Measurements from ENCODE around the gene TBC1D10A. TPM values are rescaled to one million over a fixed set of nuclear protein-coding genes. Genes with fewer than 3 reads are reported as not detected.

TBC1D10A gene
- total RNA-seq, 1 donor from 2014 or later: 10.6 TPM

- peaks cover 12% of the 10 kb centered on the region for H3K4me1 Mint-ChIP-seq (ENCODE audit: low read depth)
- DNase-seq (ENCODE audit: low spot score, unreplicated experiment): no peak
- no peak overlapping the region for H3K4me3 Mint-ChIP-seq (ENCODE audit: low read depth)
- no peaks in the 10 kb centered on the region for H3K27me3 Mint-ChIP-seq
- H3K27ac Mint-ChIP-seq: no peak overlapping the region
- no peak for TF ChIP-seq CTCF (IDR thresholded peaks at IDR 0.05; ENCODE audit: unreplicated experiment)
- peaks cover 2% of the 10 kb centered on the region for H3K36me3 Mint-ChIP-seq (ENCODE audit: insufficient read depth)
- no peaks in the 10 kb centered on the region for H3K9me3 Mint-ChIP-seq (ENCODE audit: low read depth)
Observed at GRCh38 chr22:30321461-30321860, 5.3 kb downstream of the TBC1D10A start.

GRCh38 chr22:30320021-30320556 lies 6.7 kb downstream of the TBC1D10A start:
- no peak overlapping the region for H3K4me3 Mint-ChIP-seq (ENCODE audit: low read depth)
- no peaks in the 10 kb centered on the region for H3K9me3 Mint-ChIP-seq (ENCODE audit: low read depth)
- H3K27me3 Mint-ChIP-seq: no peaks in the 10 kb centered on the region
- H3K4me1 Mint-ChIP-seq (ENCODE audit: low read depth): peaks cover 4% of the 10 kb centered on the region
- TF ChIP-seq CTCF (IDR thresholded peaks at IDR 0.05; ENCODE audit: unreplicated experiment): no peak
- H3K27ac Mint-ChIP-seq: no peak overlapping the region
- DNase-seq (ENCODE audit: low spot score, unreplicated experiment): no peak
- peaks cover 2% of the 10 kb centered on the region for H3K36me3 Mint-ChIP-seq (ENCODE audit: insufficient read depth)

GRCh38 chr22:30318799-30319419 lies 7.8 kb downstream of the TBC1D10A start:
- H3K9me3 Mint-ChIP-seq (ENCODE audit: low read depth): no peaks in the 10 kb centered on the region
- no peaks in the 10 kb centered on the region for H3K27me3 Mint-ChIP-seq
- peak overlapping the region; percentile 18 for H3K27ac Mint-ChIP-seq
- H3K4me3 Mint-ChIP-seq (ENCODE audit: low read depth): no peak overlapping the region
- no peak for DNase-seq (ENCODE audit: low spot score, unreplicated experiment)
- H3K36me3 Mint-ChIP-seq (ENCODE audit: insufficient read depth): peaks cover 2% of the 10 kb centered on the region
- no peak for TF ChIP-seq CTCF (IDR thresholded peaks at IDR 0.05; ENCODE audit: unreplicated experiment)
- H3K4me1 Mint-ChIP-seq (ENCODE audit: low read depth): peaks cover 3% of the 10 kb centered on the region

GRCh38 chr22:30317778-30318177 lies 9.0 kb downstream of the TBC1D10A start:
- DNase-seq (ENCODE audit: low spot score, unreplicated experiment): no peak
- Mint-ChIP-seq H3K27me3 (no peaks in the 10 kb centered on the region), H3K4me1 (ENCODE audit: low read depth) (peaks cover 5% of the 10 kb centered on the region), H3K27ac (no peak overlapping the region), H3K4me3 (ENCODE audit: low read depth) (no peak overlapping the region), H3K9me3 (ENCODE audit: low read depth) (no peaks in the 10 kb centered on the region), H3K36me3 (ENCODE audit: insufficient read depth) (peaks cover 2% of the 10 kb centered on the region)
- TF ChIP-seq CTCF (IDR thresholded peaks at IDR 0.05; ENCODE audit: unreplicated experiment): no peak

- no peak for TF ChIP-seq CTCF (IDR thresholded peaks at IDR 0.05; ENCODE audit: unreplicated experiment)
- H3K9me3 Mint-ChIP-seq (ENCODE audit: low read depth): no peaks in the 10 kb centered on the region
- peak overlapping the region; percentile 18 for H3K27ac Mint-ChIP-seq
- peaks cover 2% of the 10 kb centered on the region for H3K36me3 Mint-ChIP-seq (ENCODE audit: insufficient read depth)
- no peak overlapping the region for H3K4me3 Mint-ChIP-seq (ENCODE audit: low read depth)
- H3K4me1 Mint-ChIP-seq (ENCODE audit: low read depth): peaks cover 5% of the 10 kb centered on the region
- no peak for DNase-seq (ENCODE audit: low spot score, unreplicated experiment)
- H3K27me3 Mint-ChIP-seq: no peaks in the 10 kb centered on the region
Observed at GRCh38 chr22:30315962-30316576, 10.7 kb downstream of the TBC1D10A start.
